Left ventricle myocardium inferior (tissue), 1 donor: Measurements from ENCODE around the gene RASGRP2. TPM values are rescaled to one million over a fixed set of nuclear protein-coding genes. Genes with fewer than 3 reads are reported as not detected.
"Not testable (repeated sequence)": the region's sequence is repeated elsewhere in the genome, so short reads cannot be mapped to it uniquely, and the experiment has no call there.

Experiments used
- DNase-seq: peaks from one replicate; pipeline ENCODE4 v3.0.0-alpha.2; 2020
- H3K27ac ChIP-seq: fragments of 200-600 bp; replicated peaks from 2 replicates; pipeline ENCODE4 v1.8.0; 2021
- H3K27me3 ChIP-seq: fragments of 200-600 bp; 2 replicates; pipeline ENCODE4 v1.8.0; 2021; ENCODE audit warnings: low read depth
- H3K36me3 ChIP-seq: fragments of 200-600 bp; 2 replicates; pipeline ENCODE4 v1.8.0; 2021
- H3K4me1 ChIP-seq: fragments of 200-600 bp; 2 replicates; pipeline ENCODE4 v1.8.0; 2021
- H3K4me3 ChIP-seq: fragments of 200-600 bp; 2 replicates; pipeline ENCODE4 v1.8.0; 2021; ENCODE audit warnings: mild to moderate bottlenecking, moderate library complexity
- H3K9me3 ChIP-seq: fragments of 200-600 bp; replicated peaks from 2 replicates; pipeline ENCODE4 v1.8.0; 2021
- CTCF ChIP-seq: fragments of 200-600 bp; IDR thresholded peaks from 2 replicates; pipeline ENCODE4 v1.8.0; 2021; ENCODE audit warnings: antibody characterized with exemption, mild to moderate bottlenecking, borderline replicate concordance
- intact Hi-C: fragments of 100-400 bp; cut with micrococcal nuclease; formaldehyde crosslinking; loops from one replicate; pipeline ENCODE4 v1.11.0; 2022
- total RNA-seq: library from RNA; stranded (reverse); fragmentation: NEBNext Ultra II Directional; extraction: Animal tissue kit (Norgen Biotek cat#: 25700); gene quantifications from one replicate; pipeline ENCODE4 v1.2.1, GENCODE V29; 2021
- donor health status: DM: no; HTN: yes; CAD: no; lungs with severe emphysema.

The RASGRP2 gene
- total RNA-seq, 1 donor from 2014 or later: 21.1 TPM

DNA sequence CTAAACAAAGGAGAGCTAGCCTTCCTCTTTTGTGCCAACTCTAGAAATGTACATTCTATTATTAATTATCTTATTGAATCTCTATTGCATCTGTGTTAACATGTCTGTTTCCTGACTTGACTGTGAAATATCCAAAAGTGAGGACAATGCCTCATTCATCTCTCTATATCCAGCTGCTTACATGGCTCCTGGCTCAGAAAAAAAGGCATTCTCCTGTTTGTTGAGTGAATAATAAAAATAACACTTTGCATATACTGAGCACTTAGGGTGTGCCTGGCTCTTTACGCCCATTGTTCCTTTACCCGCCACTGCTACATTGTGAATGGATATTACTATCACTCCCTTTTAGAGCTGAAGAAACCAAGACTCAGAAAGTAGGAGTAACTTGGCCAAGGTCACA lies 40.9 kb downstream of the RASGRP2 start:
- Histone ChIP-seq H3K4me1 (no peaks in the 10 kb centered on the region), H3K4me3 (no peak overlapping the region), H3K27ac (no peak overlapping the region), H3K36me3 (no peaks in the 10 kb centered on the region), H3K27me3 (peaks cover 66% of the 10 kb centered on the region), H3K9me3 (no peaks in the 10 kb centered on the region)
- no peak for DNase-seq
- no peak for TF ChIP-seq CTCF
- intact Hi-C loops: no loop called here

DNA sequence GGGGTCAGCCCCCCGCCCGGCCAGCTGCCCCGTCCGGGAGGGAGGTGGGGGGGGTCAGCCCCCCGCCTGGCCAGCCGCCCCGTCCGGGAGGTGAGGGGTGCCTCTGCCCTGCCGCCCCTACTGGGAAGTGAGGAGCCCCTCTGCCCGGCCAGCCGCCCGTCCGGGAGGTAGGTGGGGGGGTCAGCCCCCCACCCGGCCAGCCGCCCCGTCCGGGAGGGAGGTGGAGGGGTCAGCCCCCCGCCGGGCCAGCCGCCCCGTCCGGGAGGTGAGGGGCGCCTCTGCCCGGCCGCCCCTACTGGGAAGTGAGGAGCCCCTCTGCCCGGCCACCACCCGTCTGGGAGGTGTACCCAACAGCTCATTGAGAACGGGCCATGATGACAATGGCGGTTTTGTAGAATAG lies 42.0 kb downstream of the RASGRP2 start:
- intact Hi-C loops, H3K4me1 ChIP-seq, H3K9me3 ChIP-seq, H3K36me3 ChIP-seq, H3K27ac ChIP-seq, DNase-seq, H3K4me3 ChIP-seq: not testable (repeated sequence)
- H3K27me3 ChIP-seq: peaks cover 55% of the 10 kb centered on the region

DNA sequence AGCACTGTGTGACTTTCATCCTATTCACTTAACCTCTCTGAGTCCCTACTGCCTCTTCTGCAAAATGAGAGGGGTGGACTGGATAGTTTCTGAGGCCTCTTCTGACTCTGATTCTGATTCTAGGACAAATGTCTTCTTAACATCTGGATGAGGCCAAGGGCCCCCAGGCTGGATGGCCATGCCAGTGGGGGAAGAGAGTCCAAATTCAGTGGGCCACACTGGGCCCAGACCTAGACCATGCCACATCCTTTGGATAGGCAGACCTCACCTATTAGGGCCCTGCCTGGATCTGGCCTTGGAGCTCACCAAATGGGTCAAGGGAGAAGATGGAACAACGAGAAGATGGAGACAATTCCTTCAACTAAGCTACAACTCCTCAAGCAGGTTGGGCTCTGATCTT lies 45.5 kb downstream of the RASGRP2 start:
- Histone ChIP-seq H3K4me3 (no peak overlapping the region), H3K27ac (no peak overlapping the region), H3K9me3 (no peaks in the 10 kb centered on the region), H3K27me3 (peaks cover 54% of the 10 kb centered on the region), H3K4me1 (no peaks in the 10 kb centered on the region), H3K36me3 (no peaks in the 10 kb centered on the region)
- TF ChIP-seq CTCF: no peak
- intact Hi-C loops: no loop called here
- no peak for DNase-seq

DNA sequence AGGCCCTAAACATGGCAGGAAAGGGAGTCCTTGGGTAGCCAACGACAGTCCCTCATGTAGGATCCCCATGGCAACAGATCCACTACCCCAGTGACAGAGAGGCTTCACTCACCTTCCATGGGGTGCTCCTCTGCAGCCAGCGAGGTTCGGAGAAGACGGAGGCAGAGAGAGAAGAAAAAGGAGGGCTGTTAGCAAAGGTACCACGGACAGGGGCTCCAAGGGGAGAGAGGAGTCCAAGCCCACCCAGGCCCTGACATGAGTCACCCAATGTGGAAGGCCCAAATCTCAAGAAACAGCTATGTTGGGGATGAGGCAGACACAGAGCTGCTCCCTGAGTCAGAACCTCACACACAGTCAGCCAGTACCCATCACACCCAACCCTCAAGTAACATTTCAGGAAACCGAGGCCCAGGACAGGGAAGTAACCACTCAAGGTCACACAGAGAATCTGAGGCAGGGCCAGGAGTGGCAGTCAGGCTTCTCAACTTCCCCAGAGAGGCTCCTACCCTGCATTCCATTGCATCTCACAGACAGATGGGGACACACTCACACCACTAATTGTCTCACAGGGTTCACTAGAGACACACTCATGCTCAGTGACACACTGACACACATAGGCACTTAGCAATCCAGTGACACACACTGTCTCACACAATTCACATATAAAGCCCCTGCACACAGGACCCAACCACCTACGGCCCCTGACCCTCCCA lies 46.1 kb downstream of the RASGRP2 start:
- Histone ChIP-seq H3K27me3 (peaks cover 54% of the 10 kb centered on the region), H3K36me3 (no peaks in the 10 kb centered on the region), H3K27ac (no peak overlapping the region), H3K4me1 (no peaks in the 10 kb centered on the region), H3K9me3 (no peaks in the 10 kb centered on the region), H3K4me3 (no peak overlapping the region)
- intact Hi-C loops: no loop called here
- TF ChIP-seq CTCF: no peak
- DNase-seq: no peak

DNA sequence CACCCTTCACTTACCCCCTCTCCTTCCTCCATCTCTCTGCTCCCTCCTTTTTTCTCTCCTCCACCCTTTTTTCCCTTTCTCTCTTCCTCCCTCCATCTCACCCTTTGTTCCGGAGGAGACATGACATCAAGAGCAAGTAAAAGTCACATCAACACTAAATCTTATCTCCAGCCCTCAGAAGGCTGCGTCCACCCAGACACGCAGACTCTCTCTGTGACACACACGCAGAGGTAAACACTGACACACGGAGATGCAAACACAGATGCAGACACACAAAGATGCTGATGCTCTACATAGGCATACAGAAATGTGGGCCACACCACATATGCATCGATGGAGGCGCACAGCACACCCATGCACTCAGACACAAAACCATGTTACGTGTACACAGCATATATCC lies 47.9 kb downstream of the RASGRP2 start:
- Histone ChIP-seq H3K4me1 (no peaks in the 10 kb centered on the region), H3K9me3 (no peaks in the 10 kb centered on the region), H3K36me3 (no peaks in the 10 kb centered on the region), H3K27ac (no peak overlapping the region), H3K4me3 (no peak overlapping the region), H3K27me3 (peaks cover 52% of the 10 kb centered on the region)
- no peak for DNase-seq
- intact Hi-C loops: no loop called here
- TF ChIP-seq CTCF: no peak

DNA sequence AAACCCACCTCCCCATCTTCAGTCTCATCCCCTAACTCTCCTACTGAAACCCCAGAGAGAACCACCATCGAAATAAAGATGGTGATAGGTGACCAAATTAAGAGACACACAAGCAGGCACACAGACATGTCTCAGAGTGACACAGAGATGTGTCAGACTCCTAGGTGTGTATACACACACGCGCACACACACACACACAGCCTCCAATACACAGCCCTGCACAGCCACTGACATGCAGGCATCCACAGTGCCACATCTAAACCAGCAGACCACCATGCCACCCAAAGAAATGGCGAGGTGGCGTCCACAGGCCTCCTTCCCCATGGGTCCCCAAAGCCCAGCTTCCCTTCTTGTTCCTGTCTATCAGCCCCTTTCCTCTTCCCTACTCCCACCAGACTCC lies 48.4 kb downstream of the RASGRP2 start:
- no peak overlapping the region for H3K4me3 ChIP-seq
- intact Hi-C loops: no loop called here
- DNase-seq: no peak

More for the DNA sequence above, 48.4 kb downstream of the RASGRP2 start:
- H3K27me3 ChIP-seq: peaks cover 47% of the 10 kb centered on the region
- H3K27ac ChIP-seq: no peak overlapping the region
- no peaks in the 10 kb centered on the region for H3K4me1 ChIP-seq
- no peaks in the 10 kb centered on the region for H3K9me3 ChIP-seq
- H3K36me3 ChIP-seq: no peaks in the 10 kb centered on the region
- no peak for TF ChIP-seq CTCF
